B cell (primary cell): ENCODE measurements around the gene HOXD10.

Source experiments
- EZH2 ChIP-seq: IDR thresholded peaks from 2 replicates; pipeline ENCODE4 v1.6.1; 2012; ENCODE audit warnings: borderline replicate concordance, low read depth, mild to moderate bottlenecking, moderate library complexity, low read length; ENCODE audit not compliant: insufficient read depth, poor library complexity, severe bottlenecking
- TF ChIP-seq, protein P1 (sequence below): fragments of 200-600 bp; IDR thresholded peaks from one replicate; pipeline ENCODE4 v1.8.0; 2022; ENCODE audit warnings: antibody characterized with exemption, mild to moderate bottlenecking

GRCh38 chr2:176085861-176086771 is 30.5 kb upstream of the HOXD10 start:
- TF ChIP-seq, protein P1, sequence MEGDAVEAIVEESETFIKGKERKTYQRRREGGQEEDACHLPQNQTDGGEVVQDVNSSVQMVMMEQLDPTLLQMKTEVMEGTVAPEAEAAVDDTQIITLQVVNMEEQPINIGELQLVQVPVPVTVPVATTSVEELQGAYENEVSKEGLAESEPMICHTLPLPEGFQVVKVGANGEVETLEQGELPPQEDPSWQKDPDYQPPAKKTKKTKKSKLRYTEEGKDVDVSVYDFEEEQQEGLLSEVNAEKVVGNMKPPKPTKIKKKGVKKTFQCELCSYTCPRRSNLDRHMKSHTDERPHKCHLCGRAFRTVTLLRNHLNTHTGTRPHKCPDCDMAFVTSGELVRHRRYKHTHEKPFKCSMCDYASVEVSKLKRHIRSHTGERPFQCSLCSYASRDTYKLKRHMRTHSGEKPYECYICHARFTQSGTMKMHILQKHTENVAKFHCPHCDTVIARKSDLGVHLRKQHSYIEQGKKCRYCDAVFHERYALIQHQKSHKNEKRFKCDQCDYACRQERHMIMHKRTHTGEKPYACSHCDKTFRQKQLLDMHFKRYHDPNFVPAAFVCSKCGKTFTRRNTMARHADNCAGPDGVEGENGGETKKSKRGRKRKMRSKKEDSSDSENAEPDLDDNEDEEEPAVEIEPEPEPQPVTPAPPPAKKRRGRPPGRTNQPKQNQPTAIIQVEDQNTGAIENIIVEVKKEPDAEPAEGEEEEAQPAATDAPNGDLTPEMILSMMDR, result no peak
- TF ChIP-seq EZH2, result no peak
